GM12874 (cell line): Measurements from ENCODE around the gene BCKDHB.

ENCODE experiments used
- CTCF ChIP-seq: IDR thresholded peaks from 2 replicates; pipeline ENCODE4 v1.5.1; 2011; ENCODE audit warnings: low read depth, mild to moderate bottlenecking, control low read depth, low read length, moderate library complexity; ENCODE audit not compliant: insufficient read depth

The BCKDHB gene

DNA sequence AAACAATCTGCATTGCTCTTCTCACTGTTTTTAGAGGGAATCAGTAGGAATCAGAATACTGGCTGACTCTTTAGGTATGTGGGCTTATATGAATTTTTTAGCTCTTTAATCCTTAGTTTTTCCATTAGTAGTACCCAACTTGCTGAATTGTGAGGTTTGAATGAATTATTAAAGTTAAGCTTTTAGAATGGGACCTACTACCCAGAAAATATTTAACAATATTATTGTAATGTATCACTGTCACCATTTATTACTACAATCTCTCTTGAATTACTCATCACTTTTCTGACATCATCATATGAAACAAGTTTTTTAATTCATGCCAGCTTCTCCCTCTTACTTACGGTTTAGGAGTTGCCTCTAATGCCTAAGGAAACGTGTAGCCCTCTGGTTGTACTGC is 212.7 kb downstream of the BCKDHB start:
- TF ChIP-seq CTCF, result no peak

GRCh38 chr6:80321011-80321410 is 214.5 kb downstream of the BCKDHB start:
- TF ChIP-seq CTCF, result no peak

GRCh38 chr6:80325742-80326141 is 219.3 kb downstream of the BCKDHB start:
- TF ChIP-seq CTCF, result no peak

DNA sequence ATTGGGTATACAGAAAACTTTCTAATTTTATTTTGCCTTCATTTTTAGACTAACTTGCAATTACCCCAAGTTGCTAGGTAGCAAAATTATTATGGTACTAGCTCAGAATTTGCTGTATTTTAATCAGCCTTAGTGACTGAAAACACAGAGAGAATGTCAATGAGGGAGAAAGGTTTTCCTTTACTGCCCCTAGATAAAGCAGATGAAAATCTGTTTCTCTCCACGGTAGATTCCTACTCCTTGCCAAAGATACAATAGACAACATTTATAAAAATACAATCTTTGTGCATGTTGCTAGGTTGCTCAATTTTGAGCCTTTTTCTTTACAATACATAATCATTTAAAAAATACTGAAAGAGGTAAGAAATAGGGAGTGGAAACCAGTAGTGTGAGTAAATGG is 222.2 kb downstream of the BCKDHB start:
- TF ChIP-seq CTCF, result no peak

DNA sequence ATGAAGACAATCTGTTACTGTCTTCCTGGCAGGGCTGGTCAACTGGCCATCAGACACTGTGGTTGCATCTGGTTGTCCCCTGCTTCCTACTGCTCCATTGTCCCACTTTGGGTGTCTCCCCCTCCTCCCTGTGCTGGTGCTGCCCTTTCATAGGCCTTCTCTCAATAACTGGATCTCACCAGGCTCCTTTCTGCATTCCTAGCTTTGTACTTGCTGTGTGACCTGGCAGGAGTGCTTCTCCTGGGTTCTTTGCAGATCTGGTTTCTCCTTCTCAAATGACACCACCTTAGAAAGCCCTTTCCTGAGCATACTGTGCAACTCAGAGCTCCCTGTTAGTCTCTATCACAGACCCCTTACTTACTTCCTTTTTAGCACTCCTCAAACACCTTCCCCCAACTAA is 223.0 kb downstream of the BCKDHB start:
- no peak for TF ChIP-seq CTCF

DNA sequence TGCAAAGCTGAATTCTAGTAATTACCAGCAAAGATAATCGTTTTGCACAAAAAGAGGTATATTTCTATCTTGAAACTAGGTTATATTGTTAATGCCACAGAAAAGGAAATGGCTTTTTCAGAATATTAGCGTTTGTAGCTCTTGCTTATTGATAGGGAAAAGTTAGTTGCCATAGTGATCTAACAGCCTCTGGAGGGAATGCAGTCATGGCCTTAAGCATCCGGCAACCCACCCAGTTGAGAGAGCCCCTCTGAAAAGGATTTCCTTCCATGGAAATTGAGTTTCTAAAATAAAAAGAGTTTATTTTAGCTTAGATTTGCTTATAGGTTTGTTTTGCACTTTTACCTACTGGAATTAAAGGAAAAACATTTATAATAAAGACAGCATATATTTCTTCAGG is 224.5 kb downstream of the BCKDHB start:
- no peak for TF ChIP-seq CTCF

- TF ChIP-seq CTCF, result no peak
Measured at GRCh38 chr6:80331522-80331921, 225.1 kb downstream of the BCKDHB start.

DNA sequence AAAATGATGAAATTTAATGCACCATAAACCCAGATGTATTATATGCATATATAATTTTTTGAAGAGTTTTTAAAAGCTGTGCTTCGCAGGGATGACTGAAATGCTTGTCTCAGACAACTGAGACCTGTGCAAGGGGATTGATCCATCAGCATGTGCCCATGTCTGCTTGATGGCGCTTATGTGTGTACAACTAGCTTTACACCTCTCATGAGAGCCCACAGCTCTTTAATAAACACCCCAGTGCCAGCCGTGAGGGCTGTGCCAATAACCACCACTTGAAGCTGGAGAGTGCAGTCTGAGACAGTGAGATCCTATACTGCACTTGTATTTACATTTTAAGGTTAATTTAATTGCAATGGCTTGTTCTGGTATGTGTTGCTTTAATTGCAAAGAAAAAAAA is 225.5 kb downstream of the BCKDHB start:
- TF ChIP-seq CTCF, result no peak
